ENCODE data around the gene CDYL2. TPM values are rescaled to one million over a fixed set of nuclear protein-coding genes. Genes with fewer than 3 reads are reported as not detected.

CDYL2 gene
- total and polyA plus RNA-seq, 8 donors: 4.6 to 16.0 (median 5.7) TPM

DNA sequence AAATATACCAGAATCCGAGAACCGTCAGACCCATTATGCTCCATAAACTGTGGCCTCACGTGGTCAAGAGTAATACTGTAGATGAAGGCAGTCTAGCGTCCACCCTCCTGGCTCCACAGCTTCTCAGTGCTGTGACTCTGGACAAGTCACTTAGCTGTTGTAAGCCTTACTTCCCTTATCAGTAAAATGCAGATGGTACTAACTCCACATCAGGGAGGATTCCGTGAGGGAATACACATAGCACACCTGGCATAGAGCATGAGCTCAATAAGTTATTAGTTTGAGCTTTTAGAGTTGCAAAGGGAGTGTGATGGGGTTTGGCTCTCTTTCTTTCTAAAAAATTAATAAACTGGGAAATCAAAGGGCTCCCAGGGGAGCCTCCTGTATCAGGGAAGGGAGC is 49.9 kb downstream of the CDYL2 start:
- H3K27ac ChIP-seq: no peak overlapping the region
- H3K4me3 ChIP-seq: no peak overlapping the region
- peaks cover 0 to 8% of the 10 kb centered on the region in 2 donors for H3K4me1 ChIP-seq
- H3K27me3 ChIP-seq: no peaks in the 10 kb centered on the region
- intact Hi-C loops (cut with DNase I): no loop called here
- ATAC-seq: no peak
- DNase-seq: no peak
- TF ChIP-seq, protein P1, sequence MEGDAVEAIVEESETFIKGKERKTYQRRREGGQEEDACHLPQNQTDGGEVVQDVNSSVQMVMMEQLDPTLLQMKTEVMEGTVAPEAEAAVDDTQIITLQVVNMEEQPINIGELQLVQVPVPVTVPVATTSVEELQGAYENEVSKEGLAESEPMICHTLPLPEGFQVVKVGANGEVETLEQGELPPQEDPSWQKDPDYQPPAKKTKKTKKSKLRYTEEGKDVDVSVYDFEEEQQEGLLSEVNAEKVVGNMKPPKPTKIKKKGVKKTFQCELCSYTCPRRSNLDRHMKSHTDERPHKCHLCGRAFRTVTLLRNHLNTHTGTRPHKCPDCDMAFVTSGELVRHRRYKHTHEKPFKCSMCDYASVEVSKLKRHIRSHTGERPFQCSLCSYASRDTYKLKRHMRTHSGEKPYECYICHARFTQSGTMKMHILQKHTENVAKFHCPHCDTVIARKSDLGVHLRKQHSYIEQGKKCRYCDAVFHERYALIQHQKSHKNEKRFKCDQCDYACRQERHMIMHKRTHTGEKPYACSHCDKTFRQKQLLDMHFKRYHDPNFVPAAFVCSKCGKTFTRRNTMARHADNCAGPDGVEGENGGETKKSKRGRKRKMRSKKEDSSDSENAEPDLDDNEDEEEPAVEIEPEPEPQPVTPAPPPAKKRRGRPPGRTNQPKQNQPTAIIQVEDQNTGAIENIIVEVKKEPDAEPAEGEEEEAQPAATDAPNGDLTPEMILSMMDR (IDR thresholded peaks at IDR 0.05): no peak
- H3K9me3 ChIP-seq: no peaks in the 10 kb centered on the region
- no peaks in the 10 kb centered on the region for H3K36me3 ChIP-seq

DNA sequence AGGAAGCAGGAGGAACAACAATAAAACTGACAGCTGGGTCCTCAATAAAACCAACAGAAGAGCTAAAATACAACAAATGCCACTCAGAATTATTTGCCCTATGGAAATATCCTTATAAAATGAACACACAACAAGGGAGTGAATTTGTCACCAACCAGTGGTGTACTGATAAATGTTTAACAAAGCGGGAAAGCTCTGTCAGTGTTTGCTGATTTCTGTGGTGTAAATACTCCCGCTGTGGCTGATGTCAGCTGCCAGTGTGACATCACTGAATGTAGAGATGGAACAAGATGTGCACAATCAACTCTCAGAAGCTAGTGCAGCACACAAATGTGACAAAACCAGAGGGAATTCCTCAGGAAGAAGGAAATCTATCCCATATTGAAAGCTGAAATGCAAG is 51.9 kb downstream of the CDYL2 start:
- Histone ChIP-seq H3K27ac (no peak overlapping the region), H3K9me3 (no peaks in the 10 kb centered on the region), H3K4me3 (no peak overlapping the region), H3K36me3 (no peaks in the 10 kb centered on the region), H3K27me3 (no peaks in the 10 kb centered on the region), H3K4me1 (peaks cover 0 to 8% of the 10 kb centered on the region in 2 donors)
- DNase-seq: no peak
- no peak for ATAC-seq
- intact Hi-C loops (cut with DNase I): no loop called here
- TF ChIP-seq, protein P1 (IDR thresholded peaks at IDR 0.05): no peak

DNA sequence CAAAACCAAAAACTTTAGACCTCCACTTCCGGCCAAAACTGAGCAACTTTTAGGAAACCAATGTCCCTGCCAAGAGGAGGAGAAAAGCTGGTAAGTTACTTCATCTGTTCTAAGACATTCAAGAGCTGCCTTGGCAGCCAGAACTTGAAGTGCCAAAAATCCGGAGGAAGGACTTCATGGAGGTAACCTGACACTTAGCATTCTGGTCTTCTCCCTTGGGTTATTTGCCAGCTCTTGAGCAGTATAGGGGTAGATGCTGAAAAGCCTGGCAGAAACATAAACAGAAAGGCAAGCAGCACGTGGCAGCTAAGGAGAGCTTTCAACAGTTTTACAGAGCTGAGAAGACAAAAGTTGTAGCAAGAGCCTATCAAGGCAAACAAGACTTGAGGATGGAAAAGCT is 53.2 kb downstream of the CDYL2 start:
- peak in 2 of 4 donors; percentile 7 to 14 for DNase-seq
- TF ChIP-seq, protein P1 (IDR thresholded peaks at IDR 0.05): no peak
- H3K27ac ChIP-seq: no peak overlapping the region
- intact Hi-C loops (cut with DNase I): no loop called here
- H3K27me3 ChIP-seq: no peaks in the 10 kb centered on the region
- H3K9me3 ChIP-seq: no peaks in the 10 kb centered on the region
- H3K36me3 ChIP-seq: no peaks in the 10 kb centered on the region
- ATAC-seq: peak; percentile 39
- no peak overlapping the region for H3K4me3 ChIP-seq
- H3K4me1 ChIP-seq: peaks cover 0 to 8% of the 10 kb centered on the region in 2 donors

DNA sequence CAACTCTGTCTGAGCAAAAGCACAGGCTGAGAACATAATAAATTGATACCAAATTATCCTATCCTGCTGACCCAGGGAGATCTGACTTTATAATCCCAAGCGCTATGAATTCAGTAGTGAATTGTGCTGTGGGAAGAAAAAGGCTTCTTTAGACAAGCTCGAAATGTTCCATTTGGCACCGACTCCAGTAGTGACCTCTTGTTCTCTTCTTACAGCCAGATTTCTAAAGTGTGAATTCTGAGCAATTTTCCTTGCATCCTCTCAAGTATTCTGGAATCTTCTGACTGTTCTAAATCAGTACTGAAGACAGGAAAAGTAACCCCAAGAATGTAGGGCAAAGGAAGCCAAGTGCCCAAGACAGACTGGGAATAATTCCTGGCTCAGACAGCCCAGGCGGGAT is 58.2 kb downstream of the CDYL2 start:
- TF ChIP-seq, protein P1 (IDR thresholded peaks at IDR 0.05): no peak
- no peak for ATAC-seq
- intact Hi-C loops (cut with DNase I): no loop called here

DNA sequence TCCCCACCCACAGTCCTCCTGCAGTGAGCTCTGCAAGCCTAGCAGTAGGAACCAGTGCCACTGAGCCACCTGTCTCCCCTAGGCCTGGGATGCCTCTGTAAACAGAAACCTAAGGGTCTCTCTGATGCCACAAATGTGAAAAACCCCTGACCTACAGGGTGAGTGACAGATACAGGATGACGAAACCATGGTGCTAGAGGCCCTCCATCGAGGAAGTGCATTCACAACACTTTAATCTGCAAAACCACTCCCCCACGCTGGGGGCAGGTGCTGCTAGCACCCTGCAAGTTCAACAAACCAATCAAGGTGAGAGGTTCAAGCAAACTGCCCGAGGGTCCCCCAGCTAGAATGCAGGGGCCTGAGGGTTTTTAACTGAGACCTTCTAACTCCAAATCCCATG is 59.5 kb downstream of the CDYL2 start:
- Histone ChIP-seq H3K9me3 (peaks cover 0 to 15% of the 10 kb centered on the region in 2 donors), H3K4me1 (no peaks in the 10 kb centered on the region), H3K27ac (no peak overlapping the region), H3K36me3 (no peaks in the 10 kb centered on the region), H3K4me3 (no peak overlapping the region), H3K27me3 (no peaks in the 10 kb centered on the region)
- DNase-seq (no peak), ATAC-seq (no peak)
- intact Hi-C loops (cut with DNase I): no loop called here
- TF ChIP-seq, protein P1 (IDR thresholded peaks at IDR 0.05): no peak

More for the DNA sequence above, 58.2 kb downstream of the CDYL2 start:
- peaks cover 0 to 2% of the 10 kb centered on the region in 2 donors for H3K4me1 ChIP-seq
- no peak for DNase-seq
- no peaks in the 10 kb centered on the region for H3K27me3 ChIP-seq
- no peak overlapping the region for H3K27ac ChIP-seq
- H3K4me3 ChIP-seq: no peak overlapping the region
- peaks cover 0 to 3% of the 10 kb centered on the region in 2 donors for H3K9me3 ChIP-seq
- H3K36me3 ChIP-seq: no peaks in the 10 kb centered on the region
